Neural crest cell (in vitro differentiated cells): ENCODE measurements around the gene RAB3IL1. TPM values are rescaled to one million over a fixed set of nuclear protein-coding genes. Genes with fewer than 3 reads are reported as not detected.

Source experiments
- DNase-seq: peaks from one replicate; pipeline ENCODE4 v3.0.0; 2021; ENCODE audit warnings: low read depth, mixed read lengths, low spot score
- H3K27ac Mint-ChIP-seq: one replicate; pipeline ENCODE4 v1.8.0; 2021; ENCODE audit warnings: mild to moderate bottlenecking, mixed read lengths; ENCODE audit not compliant: unreplicated experiment
- H3K27me3 Mint-ChIP-seq: 2 replicates; pipeline ENCODE4 v1.8.0; 2021; ENCODE audit warnings: low read depth, mild to moderate bottlenecking, mixed read lengths
- H3K36me3 Mint-ChIP-seq: 2 replicates; pipeline ENCODE4 v1.8.0; 2021; ENCODE audit warnings: low read depth, mild to moderate bottlenecking, mixed read lengths
- H3K4me1 Mint-ChIP-seq: 2 replicates; pipeline ENCODE4 v1.8.0; 2021; ENCODE audit warnings: mixed read lengths
- H3K4me3 Mint-ChIP-seq: one replicate; pipeline ENCODE4 v1.8.0; 2021; ENCODE audit warnings: mild to moderate bottlenecking, mixed read lengths
- H3K9me3 Mint-ChIP-seq: 2 replicates; pipeline ENCODE4 v1.8.0; 2021; ENCODE audit warnings: mixed read lengths
- total RNA-seq: library from RNA; stranded (reverse); gene quantifications from 2 replicates; pipeline ENCODE4 v1.2.1, GENCODE V29; 2021
- TF ChIP-seq, protein P1 (sequence below): fragments of 200-600 bp; sonication (generic); conservative IDR thresholded peaks from 2 replicates; pipeline ENCODE4 v1.5.0; 2021; ENCODE audit warnings: antibody characterized with exemption, mild to moderate bottlenecking

The RAB3IL1 gene
- total RNA-seq, 1 donor from 2014 or later: 3.4 TPM

DNA sequence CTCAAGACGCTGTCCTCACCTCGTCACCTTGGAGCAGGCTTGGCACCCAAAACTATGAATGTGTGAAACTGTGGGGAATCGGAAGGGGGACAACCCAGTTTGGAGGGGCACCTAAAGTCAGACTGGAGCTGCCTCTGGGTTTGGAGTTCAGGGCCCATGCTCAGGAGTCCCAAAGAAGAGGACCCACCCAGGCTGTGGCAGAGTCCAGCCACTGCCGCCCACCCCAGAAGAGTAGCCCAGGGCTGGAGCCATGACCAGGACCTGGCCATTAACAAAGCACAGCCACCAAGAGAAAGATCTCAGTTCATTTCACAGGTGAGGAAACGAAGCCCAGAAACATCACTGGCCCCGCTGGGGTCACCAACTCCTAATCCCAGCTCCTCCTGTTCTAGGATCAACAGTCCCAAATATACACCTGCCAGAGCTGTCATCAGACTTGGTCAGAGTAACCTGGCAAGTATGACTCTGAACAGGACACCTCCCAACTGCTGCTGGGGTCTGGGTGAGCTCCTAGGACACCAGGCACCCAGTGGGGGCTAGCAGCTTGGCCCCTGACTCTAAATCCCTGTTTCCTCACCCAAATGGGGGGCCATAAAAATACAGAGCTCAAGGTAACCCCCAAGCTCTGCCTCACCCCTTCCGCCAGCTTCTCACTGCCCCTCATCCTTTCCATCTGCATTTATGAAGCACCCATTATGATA is 2.7 kb downstream of the RAB3IL1 start:
- Mint-ChIP-seq H3K36me3 (no peaks in the 10 kb centered on the region), H3K27me3 (peaks cover 53% of the 10 kb centered on the region), H3K4me3 (peak overlapping the region; percentile 58), H3K4me1 (peaks cover 10% of the 10 kb centered on the region), H3K9me3 (no peaks in the 10 kb centered on the region), H3K27ac (no peak overlapping the region)
- DNase-seq: no peak
- TF ChIP-seq, protein P1, sequence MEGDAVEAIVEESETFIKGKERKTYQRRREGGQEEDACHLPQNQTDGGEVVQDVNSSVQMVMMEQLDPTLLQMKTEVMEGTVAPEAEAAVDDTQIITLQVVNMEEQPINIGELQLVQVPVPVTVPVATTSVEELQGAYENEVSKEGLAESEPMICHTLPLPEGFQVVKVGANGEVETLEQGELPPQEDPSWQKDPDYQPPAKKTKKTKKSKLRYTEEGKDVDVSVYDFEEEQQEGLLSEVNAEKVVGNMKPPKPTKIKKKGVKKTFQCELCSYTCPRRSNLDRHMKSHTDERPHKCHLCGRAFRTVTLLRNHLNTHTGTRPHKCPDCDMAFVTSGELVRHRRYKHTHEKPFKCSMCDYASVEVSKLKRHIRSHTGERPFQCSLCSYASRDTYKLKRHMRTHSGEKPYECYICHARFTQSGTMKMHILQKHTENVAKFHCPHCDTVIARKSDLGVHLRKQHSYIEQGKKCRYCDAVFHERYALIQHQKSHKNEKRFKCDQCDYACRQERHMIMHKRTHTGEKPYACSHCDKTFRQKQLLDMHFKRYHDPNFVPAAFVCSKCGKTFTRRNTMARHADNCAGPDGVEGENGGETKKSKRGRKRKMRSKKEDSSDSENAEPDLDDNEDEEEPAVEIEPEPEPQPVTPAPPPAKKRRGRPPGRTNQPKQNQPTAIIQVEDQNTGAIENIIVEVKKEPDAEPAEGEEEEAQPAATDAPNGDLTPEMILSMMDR: no peak

DNA sequence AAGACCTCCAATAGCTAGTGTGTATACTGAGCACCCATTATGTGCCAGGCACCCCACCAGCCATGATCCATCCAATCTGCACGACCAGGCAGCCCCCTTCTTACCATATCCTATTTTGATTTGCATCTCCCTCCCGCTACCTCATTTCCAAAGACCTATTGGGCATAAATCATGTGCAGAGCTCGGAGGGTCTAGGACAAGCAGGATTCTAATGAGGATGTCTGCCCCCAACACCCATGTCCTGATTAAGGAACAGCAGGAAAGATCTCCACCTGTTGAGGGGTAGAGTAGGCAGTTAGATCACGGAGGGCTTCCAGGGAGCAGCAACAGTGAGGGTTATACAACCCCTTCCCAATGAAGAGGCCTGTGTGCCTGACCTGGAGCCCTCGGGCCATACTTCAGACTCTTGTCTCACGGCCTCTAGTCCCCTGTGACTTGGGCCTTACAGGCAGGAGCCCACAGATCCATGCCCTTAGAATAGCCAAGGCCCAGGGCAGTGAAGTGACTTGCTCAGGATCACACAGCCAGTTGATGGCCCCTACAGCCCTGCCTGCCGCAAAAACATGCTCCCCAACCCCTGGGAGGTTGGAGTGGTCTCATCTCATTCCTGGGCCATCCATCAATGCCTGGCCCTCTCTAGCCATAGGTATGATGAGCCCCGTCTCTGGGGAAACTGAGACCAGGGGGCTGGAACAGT is 3.5 kb downstream of the RAB3IL1 start:
- TF ChIP-seq, protein P1: no peak
- no peaks in the 10 kb centered on the region for H3K9me3 Mint-ChIP-seq
- no peaks in the 10 kb centered on the region for H3K36me3 Mint-ChIP-seq
- H3K27me3 Mint-ChIP-seq: peaks cover 46% of the 10 kb centered on the region
- no peak for DNase-seq
- peak overlapping the region; percentile 16 for H3K4me3 Mint-ChIP-seq
- no peak overlapping the region for H3K27ac Mint-ChIP-seq
- H3K4me1 Mint-ChIP-seq: peaks cover 10% of the 10 kb centered on the region

DNA sequence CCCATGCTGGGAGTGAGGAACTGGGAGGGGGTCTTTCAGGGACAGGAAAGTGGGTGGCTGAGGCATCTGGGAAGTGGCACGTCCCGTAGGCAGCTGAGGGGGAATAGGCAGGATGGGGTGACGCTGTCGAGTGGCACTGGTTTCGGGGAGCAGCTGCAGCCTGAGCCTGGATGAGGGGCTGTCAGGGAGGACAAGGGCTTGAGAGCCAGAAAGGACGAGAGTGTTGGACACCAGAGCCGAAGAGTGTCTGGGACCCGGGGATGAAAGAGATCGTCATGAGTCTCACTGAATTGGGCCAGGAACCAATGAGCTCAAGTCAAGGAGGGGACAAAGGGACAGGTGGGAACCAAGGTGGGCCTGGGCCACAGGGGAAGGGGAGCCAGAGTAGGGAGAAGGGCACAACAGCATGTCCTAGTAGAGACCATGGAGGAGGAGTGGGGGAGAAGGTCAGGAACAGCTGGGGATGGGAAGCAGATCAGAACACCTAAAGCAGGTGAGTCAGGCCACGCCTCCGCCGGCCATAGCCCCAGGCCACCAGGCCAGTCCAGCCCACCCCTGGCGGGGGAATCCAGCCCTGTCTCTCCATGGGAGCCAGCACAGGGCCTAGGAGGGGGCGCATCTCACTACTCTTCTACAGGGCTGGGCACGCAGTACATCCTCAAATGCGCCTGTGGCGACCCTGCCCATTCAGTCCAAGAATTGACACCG is 4.2 kb downstream of the RAB3IL1 start:
- peaks cover 6% of the 10 kb centered on the region for H3K4me1 Mint-ChIP-seq
- DNase-seq: no peak
- TF ChIP-seq, protein P1: no peak
- H3K27ac Mint-ChIP-seq: peak overlapping the region; percentile 96
- no peaks in the 10 kb centered on the region for H3K36me3 Mint-ChIP-seq
- H3K4me3 Mint-ChIP-seq: no peak overlapping the region
- H3K9me3 Mint-ChIP-seq: no peaks in the 10 kb centered on the region
- H3K27me3 Mint-ChIP-seq: peaks cover 39% of the 10 kb centered on the region

DNA sequence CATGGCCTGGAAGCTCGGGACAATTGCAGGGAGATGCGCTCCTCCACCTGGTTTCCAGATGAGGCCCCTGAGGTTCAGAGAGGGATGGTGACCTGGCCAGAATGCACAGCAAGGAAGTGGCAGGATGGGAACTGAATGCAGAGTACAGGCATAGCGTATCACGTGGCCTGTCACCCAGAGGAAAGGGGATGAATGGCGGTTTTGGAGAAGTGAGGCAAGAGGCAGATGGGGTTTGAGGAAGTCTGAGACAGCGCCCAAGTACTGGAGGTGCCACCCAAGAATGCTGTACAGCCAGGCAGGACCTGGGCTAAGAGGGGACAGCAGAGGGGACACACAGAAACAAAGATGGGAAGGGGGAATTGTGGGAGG is 4.9 kb downstream of the RAB3IL1 start:
- Mint-ChIP-seq H3K36me3 (no peaks in the 10 kb centered on the region), H3K27me3 (peaks cover 33% of the 10 kb centered on the region), H3K4me3 (no peak overlapping the region), H3K27ac (no peak overlapping the region), H3K4me1 (no peaks in the 10 kb centered on the region), H3K9me3 (no peaks in the 10 kb centered on the region)
- DNase-seq: no peak
- TF ChIP-seq, protein P1: no peak

DNA sequence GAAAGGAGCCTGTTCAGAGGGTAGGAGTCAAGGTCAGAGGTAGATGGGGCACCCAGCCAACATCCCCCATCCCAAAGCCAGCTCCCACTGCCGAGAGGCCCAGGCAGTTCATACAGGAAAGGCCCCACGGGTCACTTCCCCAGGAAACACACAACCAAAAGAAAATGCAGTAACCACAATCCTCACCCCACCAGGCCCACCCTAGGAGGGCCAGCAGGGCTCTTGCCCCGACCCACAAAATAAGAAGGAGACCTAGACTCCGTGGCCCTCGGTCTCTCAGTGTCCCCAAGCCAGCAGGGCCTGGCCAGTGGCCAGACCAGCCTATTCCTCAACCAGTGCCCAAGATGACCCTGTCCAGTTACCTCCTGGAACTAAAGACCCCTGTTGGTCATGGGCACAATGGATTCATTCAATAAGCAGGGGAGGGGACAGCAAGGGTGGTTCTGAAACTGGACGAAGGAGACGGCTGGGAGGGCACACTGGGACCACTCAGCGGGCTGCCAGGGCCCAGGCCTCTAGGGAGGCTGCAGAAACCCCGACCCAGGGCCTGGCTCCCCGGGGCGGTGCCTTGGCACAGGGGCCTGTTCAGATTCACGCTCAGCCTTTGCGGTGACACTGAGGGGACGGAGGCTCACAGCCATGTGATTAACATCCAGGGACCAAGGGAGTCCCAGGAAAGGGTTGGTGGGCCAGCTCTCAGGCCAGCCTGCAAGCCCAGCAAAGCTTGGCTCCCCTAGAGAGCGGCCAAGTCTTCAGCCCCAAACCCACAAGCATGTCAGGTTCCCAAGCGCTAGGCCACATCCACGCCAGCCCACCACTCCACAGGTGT is 5.5 kb downstream of the RAB3IL1 start:
- no peaks in the 10 kb centered on the region for H3K9me3 Mint-ChIP-seq
- peaks cover 32% of the 10 kb centered on the region for H3K27me3 Mint-ChIP-seq
- H3K4me1 Mint-ChIP-seq: no peaks in the 10 kb centered on the region
- H3K27ac Mint-ChIP-seq: peak overlapping the region; percentile 73
- no peak overlapping the region for H3K4me3 Mint-ChIP-seq
- no peaks in the 10 kb centered on the region for H3K36me3 Mint-ChIP-seq
- no peak for DNase-seq
- TF ChIP-seq, protein P1: no peak
